ENCODE results near the gene CCM2.

DNA sequence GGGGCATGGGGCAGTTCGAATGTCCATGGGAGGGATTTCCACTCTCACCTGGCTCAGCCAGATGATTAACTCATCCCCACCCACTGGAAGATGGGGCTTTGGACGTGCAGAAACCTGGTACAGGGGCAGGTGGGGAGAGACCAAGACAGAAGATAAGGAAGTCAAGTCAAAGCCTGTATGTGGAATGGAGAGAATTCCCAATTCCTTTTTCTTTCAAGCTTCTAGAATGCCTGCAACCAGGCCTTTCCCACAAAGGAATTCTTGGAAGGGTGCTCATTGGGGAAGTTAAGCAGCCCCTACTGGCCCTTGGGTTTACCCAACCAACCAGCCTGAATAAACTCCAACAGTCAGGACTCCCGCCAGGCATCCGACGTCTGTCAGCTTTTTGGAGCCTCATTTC lies 39.1 kb downstream of the CCM2 start:
- no peak for TF ChIP-seq POLR2A (IDR thresholded peaks at IDR 0.05)
- TF ChIP-seq, protein P1, sequence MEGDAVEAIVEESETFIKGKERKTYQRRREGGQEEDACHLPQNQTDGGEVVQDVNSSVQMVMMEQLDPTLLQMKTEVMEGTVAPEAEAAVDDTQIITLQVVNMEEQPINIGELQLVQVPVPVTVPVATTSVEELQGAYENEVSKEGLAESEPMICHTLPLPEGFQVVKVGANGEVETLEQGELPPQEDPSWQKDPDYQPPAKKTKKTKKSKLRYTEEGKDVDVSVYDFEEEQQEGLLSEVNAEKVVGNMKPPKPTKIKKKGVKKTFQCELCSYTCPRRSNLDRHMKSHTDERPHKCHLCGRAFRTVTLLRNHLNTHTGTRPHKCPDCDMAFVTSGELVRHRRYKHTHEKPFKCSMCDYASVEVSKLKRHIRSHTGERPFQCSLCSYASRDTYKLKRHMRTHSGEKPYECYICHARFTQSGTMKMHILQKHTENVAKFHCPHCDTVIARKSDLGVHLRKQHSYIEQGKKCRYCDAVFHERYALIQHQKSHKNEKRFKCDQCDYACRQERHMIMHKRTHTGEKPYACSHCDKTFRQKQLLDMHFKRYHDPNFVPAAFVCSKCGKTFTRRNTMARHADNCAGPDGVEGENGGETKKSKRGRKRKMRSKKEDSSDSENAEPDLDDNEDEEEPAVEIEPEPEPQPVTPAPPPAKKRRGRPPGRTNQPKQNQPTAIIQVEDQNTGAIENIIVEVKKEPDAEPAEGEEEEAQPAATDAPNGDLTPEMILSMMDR (IDR thresholded peaks at IDR 0.05) = no peak
